Gastrocnemius medialis (tissue), 4 donors: ENCODE measurements around the gene TENM3. TPM values are rescaled to one million over a fixed set of nuclear protein-coding genes. Genes with fewer than 3 reads are reported as not detected.

Experiments
- ATAC-seq, 2 donors: fragments of 150-250 bp; one replicate each; pipeline ENCODE4 v1.9.1; 2016
- DNase-seq, 2 donors: peaks; one replicate each; pipeline ENCODE4 v3.0.0-alpha.2; 2019
- H3K27ac ChIP-seq, 4 donors: fragments of 200-600 bp; sonication (generic); 1 replicate in 1 of 4; 2 replicates in 3 of 4; pipeline ENCODE4 v1.5.1; 2016 to 2018; ENCODE audit warnings: mild to moderate bottlenecking in 2 of 4, moderate library complexity in 1 of 4
- H3K27me3 ChIP-seq, 3 donors: fragments of 200-600 bp; sonication (generic) in 2 of 3; 1 replicate in 1 of 3; 2 replicates in 2 of 3; pipeline versions ENCODE4 v1.5.1 to v1.6.0; 2016 to 2019; ENCODE audit warnings: mild to moderate bottlenecking in 1 of 3, moderate library complexity in 1 of 3
- H3K36me3 ChIP-seq, 2 donors: fragments of 200-600 bp; sonication (generic) in 1 of 2; one replicate each; pipeline ENCODE4 v1.5.1; 2017 to 2018
- H3K4me1 ChIP-seq, 2 donors: fragments of 200-600 bp; sonication (generic) in 1 of 2; one replicate each; pipeline ENCODE4 v1.5.1; 2016 to 2017; ENCODE audit warnings: mild to moderate bottlenecking in 2 of 2
- H3K4me3 ChIP-seq, 4 donors: fragments of 200-600 bp; sonication (generic) in 3 of 4; 1 replicate in 1 of 4; 2 replicates in 3 of 4; pipeline ENCODE4 v1.5.1; 2016 to 2019; ENCODE audit warnings: mild to moderate bottlenecking in 2 of 4
- H3K9me3 ChIP-seq, 3 donors: fragments of 200-600 bp; sonication (generic) in 2 of 3; 1 replicate in 1 of 3; 2 replicates in 2 of 3; pipeline ENCODE4 v1.5.1; 2016 to 2019
- POLR2A ChIP-seq, 2 donors: fragments of 450-650 bp; IDR thresholded peaks; one replicate each; pipeline ENCODE4 v1.6.1; 2017; ENCODE audit warnings: antibody characterized with exemption in 2 of 2, mild to moderate bottlenecking in 2 of 2, moderate library complexity in 2 of 2
- in situ Hi-C, 4 donors: fragments of 200-750 bp; cut with MboI; loops; one replicate each; pipeline versions ENCODE4 v1.15.0 to v1.8.0; 2017; ENCODE audit warnings: low sequenced_read_pairs in 4 of 4
- intact Hi-C: fragments of 100-400 bp; cut with DNase I; formaldehyde crosslinking; loops from one replicate; pipeline ENCODE4 v1.15.1; 2023; ENCODE audit warnings: low total_unique reads
- total RNA-seq, 4 donors: library from RNA; depleted of rRNA; stranded (reverse); fragments of >200 nt; gene quantifications; one replicate each; pipeline versions ENCODE4 v1.1.0 to v1.2.3, GENCODE V29; 2016
- TF ChIP-seq, protein P1 (sequence below), 5 experiments: fragments of 450-650 bp in 3 of 5; fragments of 200-600 bp in 2 of 5; sonication (generic) in 2 of 5; IDR thresholded peaks in 4 of 5; conservative IDR thresholded peaks in 1 of 5; 1 replicate in 4 of 5; 2 replicates in 1 of 5; pipeline ENCODE4 v1.5.1; 2016 to 2019; ENCODE audit warnings: antibody characterized with exemption in 5 of 5, mild to moderate bottlenecking in 3 of 5, moderate library complexity in 3 of 5

Gene TENM3
- total RNA-seq, 4 donors from 2014 or later: 8.3 to 16.2 (median 12.3) TPM

DNA sequence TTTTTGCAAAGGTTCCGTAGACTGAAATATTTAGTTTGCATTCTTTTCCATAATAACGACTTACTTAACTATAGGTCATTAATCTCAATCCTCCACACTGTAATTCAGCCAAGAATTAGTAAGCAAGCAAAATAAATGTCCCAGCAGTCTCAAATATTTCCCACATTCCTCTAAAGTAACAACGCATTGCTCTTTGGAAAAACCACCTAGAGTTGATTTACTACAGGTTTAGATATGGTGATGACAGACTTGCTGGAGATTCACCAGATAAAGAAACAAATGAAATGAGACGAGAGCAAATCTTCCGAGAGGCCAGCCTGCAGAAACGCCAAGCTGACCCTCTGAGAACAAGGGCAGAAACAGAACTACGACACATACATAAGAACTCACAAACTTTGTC lies 28.9 kb downstream of the TENM3 start:
- ATAC-seq: no peak
- H3K4me3 ChIP-seq: no peak overlapping the region
- no peaks in the 10 kb centered on the region for H3K36me3 ChIP-seq
- DNase-seq: no peak
- H3K27ac ChIP-seq: no peak overlapping the region
- no peak for TF ChIP-seq POLR2A (IDR thresholded peaks at IDR 0.05)
- TF ChIP-seq, protein P1, sequence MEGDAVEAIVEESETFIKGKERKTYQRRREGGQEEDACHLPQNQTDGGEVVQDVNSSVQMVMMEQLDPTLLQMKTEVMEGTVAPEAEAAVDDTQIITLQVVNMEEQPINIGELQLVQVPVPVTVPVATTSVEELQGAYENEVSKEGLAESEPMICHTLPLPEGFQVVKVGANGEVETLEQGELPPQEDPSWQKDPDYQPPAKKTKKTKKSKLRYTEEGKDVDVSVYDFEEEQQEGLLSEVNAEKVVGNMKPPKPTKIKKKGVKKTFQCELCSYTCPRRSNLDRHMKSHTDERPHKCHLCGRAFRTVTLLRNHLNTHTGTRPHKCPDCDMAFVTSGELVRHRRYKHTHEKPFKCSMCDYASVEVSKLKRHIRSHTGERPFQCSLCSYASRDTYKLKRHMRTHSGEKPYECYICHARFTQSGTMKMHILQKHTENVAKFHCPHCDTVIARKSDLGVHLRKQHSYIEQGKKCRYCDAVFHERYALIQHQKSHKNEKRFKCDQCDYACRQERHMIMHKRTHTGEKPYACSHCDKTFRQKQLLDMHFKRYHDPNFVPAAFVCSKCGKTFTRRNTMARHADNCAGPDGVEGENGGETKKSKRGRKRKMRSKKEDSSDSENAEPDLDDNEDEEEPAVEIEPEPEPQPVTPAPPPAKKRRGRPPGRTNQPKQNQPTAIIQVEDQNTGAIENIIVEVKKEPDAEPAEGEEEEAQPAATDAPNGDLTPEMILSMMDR (IDR thresholded peaks at IDR 0.05 in 4 of 5, conservative IDR thresholded peaks at IDR 0.05 in 1 of 5): no peak
- intact Hi-C loops: no loop called here
- H3K9me3 ChIP-seq: no peaks in the 10 kb centered on the region
- in situ Hi-C loops: no loop called here
- H3K4me1 ChIP-seq: no peaks in the 10 kb centered on the region
- no peaks in the 10 kb centered on the region for H3K27me3 ChIP-seq

DNA sequence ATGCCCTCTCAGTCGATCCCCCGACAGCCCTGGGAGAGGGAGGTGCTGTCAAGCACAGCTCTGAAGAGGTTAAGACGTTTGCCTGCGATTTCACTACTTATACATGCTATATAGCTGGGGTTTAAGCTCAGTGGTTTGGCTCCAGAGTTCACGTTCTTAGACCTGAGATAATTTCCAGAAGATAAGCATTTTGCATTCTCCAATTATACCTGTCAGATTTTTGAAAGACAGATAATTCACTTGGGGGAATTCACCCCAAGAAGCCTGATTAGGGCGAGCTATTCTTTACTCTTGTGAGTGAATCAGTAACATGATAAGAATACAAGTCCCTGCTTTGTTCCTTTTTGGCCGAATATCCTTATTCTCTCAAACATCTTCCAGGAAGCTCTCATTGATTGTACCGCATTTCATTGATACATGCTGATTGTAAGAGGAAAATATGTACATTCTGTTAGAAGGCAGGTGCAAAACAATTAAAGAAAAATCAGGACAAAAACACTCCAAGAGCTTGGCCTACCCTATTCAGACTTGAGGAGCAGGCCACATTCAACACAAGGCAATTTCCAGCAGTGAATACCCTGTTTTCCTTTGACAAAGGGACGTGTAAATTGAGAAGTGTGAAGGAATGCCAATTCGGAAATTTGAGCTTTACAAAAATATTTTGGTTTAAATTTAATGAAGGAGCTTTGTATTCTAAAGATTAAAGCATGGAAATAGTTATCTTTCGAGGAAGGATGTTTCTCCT lies 30.2 kb downstream of the TENM3 start:
- H3K4me1 ChIP-seq: no peaks in the 10 kb centered on the region
- intact Hi-C loops: no loop called here
- H3K9me3 ChIP-seq: no peaks in the 10 kb centered on the region
- DNase-seq: no peak
- H3K27ac ChIP-seq: no peak overlapping the region
- TF ChIP-seq POLR2A (IDR thresholded peaks at IDR 0.05): no peak
- TF ChIP-seq, protein P1 (IDR thresholded peaks at IDR 0.05 in 4 of 5, conservative IDR thresholded peaks at IDR 0.05 in 1 of 5): no peak
- no peaks in the 10 kb centered on the region for H3K36me3 ChIP-seq
- no peak overlapping the region for H3K4me3 ChIP-seq
- no peak for ATAC-seq
- in situ Hi-C loops: no loop called here
- no peaks in the 10 kb centered on the region for H3K27me3 ChIP-seq

DNA sequence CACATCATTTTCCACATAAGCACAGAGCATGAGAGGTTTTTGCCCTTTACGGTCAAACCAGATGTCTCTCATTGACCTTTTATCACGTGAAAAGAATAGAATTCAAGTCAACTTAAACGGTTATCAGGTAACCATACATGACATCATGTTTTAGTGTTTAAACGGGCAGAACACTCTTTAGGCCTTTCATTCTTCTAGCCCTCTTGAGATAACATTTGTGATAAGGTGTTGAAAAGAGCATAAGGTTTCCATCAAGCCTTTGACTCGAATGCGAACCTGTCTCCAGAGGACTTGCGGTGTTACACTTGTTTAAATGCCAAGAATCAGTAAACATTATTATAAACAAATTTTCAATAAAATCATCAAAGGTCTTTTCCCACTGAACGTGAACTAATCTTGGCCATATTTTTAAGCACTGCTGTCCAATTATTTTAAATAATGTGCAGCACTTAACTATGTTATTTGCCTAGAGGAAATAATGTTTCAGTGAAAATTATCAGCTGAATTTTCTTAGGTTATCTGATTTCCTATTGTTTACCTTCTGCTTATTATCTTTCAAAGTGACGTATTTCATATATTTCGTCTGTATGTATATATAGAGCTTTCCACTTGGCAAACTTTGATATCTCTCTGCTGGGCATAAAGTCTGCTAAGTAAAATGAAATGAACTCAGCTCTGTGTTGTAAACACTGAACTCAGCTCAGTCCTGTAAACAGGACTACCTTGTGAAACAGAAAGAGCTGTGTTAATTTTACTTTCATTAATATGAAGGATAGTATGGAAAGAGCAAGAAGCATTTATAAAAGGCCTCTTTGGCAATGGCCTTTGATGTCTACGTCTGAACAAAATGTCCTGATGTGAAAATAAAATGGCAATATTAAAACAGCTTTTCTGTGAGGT lies 33.3 kb downstream of the TENM3 start:
- intact Hi-C loops: no loop called here
- no peak overlapping the region for H3K4me3 ChIP-seq
- DNase-seq: no peak
- H3K9me3 ChIP-seq: no peaks in the 10 kb centered on the region
- H3K4me1 ChIP-seq: no peaks in the 10 kb centered on the region
- no peak overlapping the region for H3K27ac ChIP-seq
- no peaks in the 10 kb centered on the region for H3K36me3 ChIP-seq
- TF ChIP-seq POLR2A (IDR thresholded peaks at IDR 0.05): no peak
- TF ChIP-seq, protein P1 (IDR thresholded peaks at IDR 0.05 in 4 of 5, conservative IDR thresholded peaks at IDR 0.05 in 1 of 5): no peak
- no peaks in the 10 kb centered on the region for H3K27me3 ChIP-seq
- in situ Hi-C loops: no loop called here
- ATAC-seq: no peak

- DNase-seq (no peak), ATAC-seq (no peak)
- in situ Hi-C loops: no loop called here
- Histone ChIP-seq H3K4me3 (no peak overlapping the region), H3K27me3 (no peaks in the 10 kb centered on the region), H3K4me1 (no peaks in the 10 kb centered on the region), H3K9me3 (no peaks in the 10 kb centered on the region), H3K36me3 (no peaks in the 10 kb centered on the region), H3K27ac (no peak overlapping the region)
- TF ChIP-seq, protein P1 (IDR thresholded peaks at IDR 0.05 in 4 of 5, conservative IDR thresholded peaks at IDR 0.05 in 1 of 5): no peak
- TF ChIP-seq POLR2A (IDR thresholded peaks at IDR 0.05): no peak
- intact Hi-C loops: no loop called here
Measured at GRCh38 chr4:182277377-182277776, 34.2 kb downstream of the TENM3 start.
